ENCODE data around the gene SPOCK1. TPM values are rescaled to one million over a fixed set of nuclear protein-coding genes. Genes with fewer than 3 reads are reported as not detected.

Gene SPOCK1
- total and polyA plus RNA-seq, 2 experiments from 2014 or later: 4.1 to 14.0 TPM

DNA sequence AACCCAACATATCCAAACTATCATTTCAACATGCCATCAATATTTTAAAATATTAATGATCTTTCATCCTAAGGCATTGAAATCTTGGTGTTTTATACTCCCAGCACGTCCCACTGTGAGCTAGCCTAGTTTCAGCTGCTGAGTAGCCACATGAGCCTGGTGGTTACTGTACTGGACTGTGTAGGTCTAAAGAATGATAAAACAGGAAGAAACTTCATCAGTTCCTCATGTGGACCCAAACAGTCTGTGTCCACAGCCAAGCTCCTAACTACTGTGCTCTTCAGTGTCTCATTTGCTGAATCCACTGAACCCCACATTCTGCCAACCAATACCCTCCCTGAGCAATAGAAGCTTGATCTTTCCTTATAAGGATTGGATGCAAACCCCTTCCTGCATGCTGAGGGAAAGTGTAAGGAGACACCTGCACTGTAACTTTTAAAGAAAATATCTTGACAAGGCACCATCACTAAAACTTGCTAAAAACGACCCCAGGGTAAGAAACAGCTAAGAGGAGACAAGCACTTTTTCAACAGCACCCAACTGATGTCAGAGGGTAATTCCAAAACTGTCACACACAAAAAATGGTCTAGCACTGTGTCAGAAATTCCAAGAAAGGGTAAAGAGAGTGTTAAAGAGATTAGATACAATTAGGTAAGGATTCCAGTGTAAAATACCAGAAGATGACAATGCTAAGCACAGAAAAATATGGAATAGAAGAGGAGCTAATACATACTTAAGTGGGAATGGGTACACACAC is 126.9 kb downstream of the SPOCK1 start:
- no peaks in the 10 kb centered on the region for H3K9me3 ChIP-seq (ENCODE audit: low read depth)
- TF ChIP-seq, protein P1, sequence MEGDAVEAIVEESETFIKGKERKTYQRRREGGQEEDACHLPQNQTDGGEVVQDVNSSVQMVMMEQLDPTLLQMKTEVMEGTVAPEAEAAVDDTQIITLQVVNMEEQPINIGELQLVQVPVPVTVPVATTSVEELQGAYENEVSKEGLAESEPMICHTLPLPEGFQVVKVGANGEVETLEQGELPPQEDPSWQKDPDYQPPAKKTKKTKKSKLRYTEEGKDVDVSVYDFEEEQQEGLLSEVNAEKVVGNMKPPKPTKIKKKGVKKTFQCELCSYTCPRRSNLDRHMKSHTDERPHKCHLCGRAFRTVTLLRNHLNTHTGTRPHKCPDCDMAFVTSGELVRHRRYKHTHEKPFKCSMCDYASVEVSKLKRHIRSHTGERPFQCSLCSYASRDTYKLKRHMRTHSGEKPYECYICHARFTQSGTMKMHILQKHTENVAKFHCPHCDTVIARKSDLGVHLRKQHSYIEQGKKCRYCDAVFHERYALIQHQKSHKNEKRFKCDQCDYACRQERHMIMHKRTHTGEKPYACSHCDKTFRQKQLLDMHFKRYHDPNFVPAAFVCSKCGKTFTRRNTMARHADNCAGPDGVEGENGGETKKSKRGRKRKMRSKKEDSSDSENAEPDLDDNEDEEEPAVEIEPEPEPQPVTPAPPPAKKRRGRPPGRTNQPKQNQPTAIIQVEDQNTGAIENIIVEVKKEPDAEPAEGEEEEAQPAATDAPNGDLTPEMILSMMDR (IDR thresholded peaks at IDR 0.05; ENCODE audit: low read depth, low read length): no peak

DNA sequence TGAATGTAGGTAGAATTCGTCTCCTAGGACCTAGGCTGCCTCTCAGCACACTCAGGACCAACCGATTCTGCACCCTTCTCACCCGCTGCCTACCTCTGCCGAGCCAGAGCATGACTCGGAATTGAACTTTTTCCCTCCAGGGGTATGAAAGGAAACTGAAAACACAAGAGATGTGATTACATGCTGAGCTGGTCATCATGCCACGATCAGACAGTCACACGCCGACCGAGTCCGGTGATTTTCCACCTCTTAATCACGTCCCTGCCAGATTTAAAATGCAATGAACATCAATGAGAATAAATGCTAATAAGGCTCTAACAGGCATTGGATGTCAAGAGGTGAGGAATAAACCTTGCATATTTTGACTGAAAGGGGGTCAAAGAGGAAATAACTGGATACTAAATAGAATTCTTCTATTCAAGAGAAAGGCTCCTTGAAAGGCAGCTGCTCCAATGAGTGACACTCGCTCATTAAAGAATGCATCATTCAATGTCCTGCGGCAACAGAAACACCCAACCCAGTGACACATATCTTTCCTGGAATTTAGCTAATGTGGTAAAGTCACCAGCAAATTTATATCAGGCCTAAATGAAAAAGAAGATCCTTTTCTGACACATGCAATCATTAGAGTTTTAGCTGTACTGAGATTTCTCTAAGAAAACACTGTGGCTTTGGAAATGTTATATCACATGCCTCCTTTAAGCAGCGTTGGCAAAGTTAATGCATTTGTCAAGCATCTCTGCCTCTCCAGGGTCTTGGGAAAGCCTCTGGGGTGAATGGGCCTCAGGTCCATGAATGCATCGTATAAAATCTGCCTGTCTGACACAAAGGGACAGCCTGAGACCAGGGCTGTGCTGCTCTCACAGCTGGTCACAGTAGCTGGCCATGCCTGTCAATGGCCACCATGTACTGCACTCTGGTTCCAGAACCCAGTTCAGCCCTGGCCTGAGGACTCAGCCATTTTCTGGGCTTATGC is 128.7 kb downstream of the SPOCK1 start:
- no peak overlapping the region for H3K27ac ChIP-seq

More for the DNA sequence above, 126.9 kb downstream of the SPOCK1 start:
- Histone ChIP-seq H3K36me3 (no peaks in the 10 kb centered on the region), H3K4me3 (no peak overlapping the region), H3K27me3 (no peaks in the 10 kb centered on the region), H3K4me1 (ENCODE audit: low read depth) (no peaks in the 10 kb centered on the region), H3K27ac (no peak overlapping the region)
- DNase-seq (ENCODE audit: low read depth in 1 of 2, low spot score in 1 of 2): no peak

DNA sequence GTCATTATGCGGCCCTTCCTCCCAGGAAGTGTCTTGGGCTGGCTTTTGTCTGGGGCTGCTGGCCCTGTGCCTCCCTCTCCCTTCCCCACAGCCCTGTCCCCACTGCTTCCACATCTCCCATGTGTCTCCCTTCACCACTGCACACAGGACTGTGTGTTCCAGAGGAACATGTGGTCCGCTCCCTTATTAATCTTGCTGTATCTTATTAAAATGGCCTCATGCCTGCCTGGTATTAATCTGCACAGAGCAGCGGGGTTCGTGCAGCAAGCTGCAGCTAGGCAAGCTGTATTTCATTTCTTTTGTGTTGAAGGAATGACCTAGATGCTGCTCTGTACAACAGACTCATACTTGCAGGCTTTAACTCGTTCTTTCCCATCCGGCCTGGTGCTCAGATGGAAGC is 130.5 kb downstream of the SPOCK1 start:
- no peaks in the 10 kb centered on the region for H3K36me3 ChIP-seq
- no peaks in the 10 kb centered on the region for H3K9me3 ChIP-seq (ENCODE audit: low read depth)
- H3K27ac ChIP-seq: no peak overlapping the region
- H3K27me3 ChIP-seq: no peaks in the 10 kb centered on the region
- no peak for DNase-seq (ENCODE audit: low read depth in 1 of 2, low spot score in 1 of 2)
- TF ChIP-seq, protein P1 (IDR thresholded peaks at IDR 0.05; ENCODE audit: low read depth, low read length): no peak
- H3K4me3 ChIP-seq: no peak overlapping the region
- H3K4me1 ChIP-seq (ENCODE audit: low read depth): no peaks in the 10 kb centered on the region

More for the DNA sequence above, 128.7 kb downstream of the SPOCK1 start:
- Histone ChIP-seq H3K27me3 (no peaks in the 10 kb centered on the region), H3K4me1 (ENCODE audit: low read depth) (no peaks in the 10 kb centered on the region), H3K36me3 (no peaks in the 10 kb centered on the region), H3K9me3 (ENCODE audit: low read depth) (no peaks in the 10 kb centered on the region), H3K4me3 (no peak overlapping the region)
- no peak for DNase-seq (ENCODE audit: low read depth in 1 of 2, low spot score in 1 of 2)
- TF ChIP-seq, protein P1 (IDR thresholded peaks at IDR 0.05; ENCODE audit: low read depth, low read length): no peak

DNA sequence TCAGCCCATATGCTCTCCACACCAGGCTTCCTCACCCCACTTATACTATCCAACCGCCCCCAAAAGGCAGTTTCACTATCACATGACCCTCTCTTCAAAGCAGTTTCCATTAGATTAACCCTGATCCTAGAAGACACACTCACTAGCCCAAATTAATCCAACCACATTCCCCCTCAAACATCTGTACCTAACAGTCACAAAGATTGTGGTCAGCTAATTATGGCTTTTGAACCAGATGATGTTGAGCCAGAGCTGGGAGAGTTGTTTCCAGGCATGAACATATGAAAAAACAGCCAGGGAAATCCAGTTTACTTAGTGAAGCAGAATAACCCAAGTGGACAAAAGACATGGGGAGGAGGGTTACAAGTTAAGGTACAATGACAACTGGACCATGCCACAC is 131.2 kb downstream of the SPOCK1 start:
- Histone ChIP-seq H3K4me1 (ENCODE audit: low read depth) (no peaks in the 10 kb centered on the region), H3K4me3 (no peak overlapping the region)

DNA sequence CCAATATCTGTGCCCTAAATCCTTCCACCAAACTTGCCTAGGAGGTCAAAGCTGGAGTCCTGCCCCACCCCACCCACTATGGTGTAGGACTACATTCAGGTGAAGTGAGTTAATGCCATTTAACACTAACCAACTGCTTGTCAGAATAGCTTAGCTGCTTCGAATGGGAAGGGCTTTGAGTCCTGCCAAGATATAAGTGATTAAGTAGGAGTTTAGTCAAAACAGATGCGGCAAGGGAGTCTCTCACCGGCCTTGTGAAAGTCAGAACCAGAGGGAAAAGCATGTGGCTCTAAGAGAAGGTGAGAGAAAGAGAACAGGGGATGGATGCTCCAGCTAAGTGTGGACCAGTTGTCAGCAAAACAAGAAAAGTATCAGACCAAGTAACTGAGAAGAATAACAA is 132.6 kb downstream of the SPOCK1 start:
- Histone ChIP-seq H3K4me1 (ENCODE audit: low read depth) (no peaks in the 10 kb centered on the region), H3K27ac (no peak overlapping the region), H3K9me3 (ENCODE audit: low read depth) (no peaks in the 10 kb centered on the region), H3K4me3 (no peak overlapping the region), H3K27me3 (no peaks in the 10 kb centered on the region), H3K36me3 (no peaks in the 10 kb centered on the region)
- no peak for DNase-seq (ENCODE audit: low read depth in 1 of 2, low spot score in 1 of 2)
- TF ChIP-seq, protein P1 (IDR thresholded peaks at IDR 0.05; ENCODE audit: low read depth, low read length): no peak

More for the DNA sequence above, 131.2 kb downstream of the SPOCK1 start:
- TF ChIP-seq, protein P1 (IDR thresholded peaks at IDR 0.05; ENCODE audit: low read depth, low read length): no peak
- no peak overlapping the region for H3K27ac ChIP-seq
- no peak for DNase-seq (ENCODE audit: low read depth in 1 of 2, low spot score in 1 of 2)
- no peaks in the 10 kb centered on the region for H3K36me3 ChIP-seq
- no peaks in the 10 kb centered on the region for H3K9me3 ChIP-seq (ENCODE audit: low read depth)
- no peaks in the 10 kb centered on the region for H3K27me3 ChIP-seq
